SK-N-SH (cell line): Measurements from ENCODE around the gene BRINP1. TPM values are rescaled to one million over a fixed set of nuclear protein-coding genes. Genes with fewer than 3 reads are reported as not detected.

Source experiments
- CTCF ChIA-PET: fragments of 300-600, 350-600 bp; formaldehyde crosslinking; extraction: SDS; loops from one replicate; lab custom pipeline; 2021; lab: Yijun Ruan, JAX
- POLR2A ChIA-PET: fragments of 350-600 bp; sonication (Branson Sonifier 250); formaldehyde crosslinking; extraction: SDS; loops from one replicate; lab custom pipeline; 2020; ENCODE audit warnings: antibody characterized with exemption, inconsistent platforms; lab: Yijun Ruan, JAX
- DNase-seq: peaks from one replicate; pipeline ENCODE4 v3.0.0; 2012
- H2AFZ ChIP-seq: fragments of 200-600 bp; sonication (generic); 2 replicates; pipeline ENCODE4 v1.8.1; 2016; ENCODE audit warnings: antibody characterized with exemption, mild to moderate bottlenecking, low read depth
- H3F3A ChIP-seq: fragments of 200-600 bp; sonication (generic); replicated peaks from 2 replicates; pipeline ENCODE3; 2016; ENCODE audit warnings: antibody characterized with exemption, mild to moderate bottlenecking; ENCODE audit not compliant: insufficient read depth
- H3K27ac ChIP-seq, 2 experiments: fragments of 200-500 bp in 1 of 2; fragments of 200-600 bp in 1 of 2; sonication (Bioruptor generic) in 1 of 2; sonication (generic), shearing (Covaris generic) in 1 of 2; 2 replicates each; pipeline versions ENCODE4 v1.5.1 to v1.6.1; 2014 to 2016; ENCODE audit warnings: low read depth in 2 of 2, inconsistent platforms in 1 of 2, low read length in 1 of 2, mild to moderate bottlenecking in 1 of 2, mixed read lengths in 1 of 2
- H3K27me3 ChIP-seq: fragments of 200-600 bp; sonication (generic), shearing (Covaris generic); 2 replicates; pipeline ENCODE4 v1.6.1; 2016; ENCODE audit warnings: mixed run types; ENCODE audit not compliant: insufficient read depth
- H3K36me3 ChIP-seq, 2 experiments: fragments of 200-500 bp in 1 of 2; fragments of 200-600 bp in 1 of 2; sonication (Bioruptor generic) in 1 of 2; sonication (generic) in 1 of 2; replicated peaks in 1 of 2; 2 replicates each; pipeline versions ENCODE3 to v1.5.1; 2014 to 2016; ENCODE audit warnings: low read length in 1 of 2, mild to moderate bottlenecking in 1 of 2; ENCODE audit not compliant: insufficient read depth in 2 of 2, control insufficient read depth in 1 of 2
- H3K4me1 ChIP-seq, 2 experiments: fragments of 200-500 bp in 1 of 2; fragments of 200-600 bp in 1 of 2; sonication (Bioruptor generic) in 1 of 2; sonication (generic), shearing (Covaris generic) in 1 of 2; 2 replicates each; pipeline versions ENCODE4 v1.5.1 to v1.6.1; 2014 to 2016; ENCODE audit warnings: low read depth in 1 of 2, low read length in 1 of 2, mixed run types in 1 of 2; ENCODE audit not compliant: insufficient read depth in 2 of 2, control insufficient read depth in 1 of 2
- H3K4me2 ChIP-seq: fragments of 200-600 bp; sonication (generic), shearing (Covaris generic); 2 replicates; pipeline ENCODE4 v1.6.1; 2017; ENCODE audit warnings: mixed run types
- H3K4me3 ChIP-seq, 2 experiments: fragments of 200-500 bp in 1 of 2; fragments of 200-600 bp in 1 of 2; sonication (Bioruptor generic) in 1 of 2; sonication (generic), shearing (Covaris generic) in 1 of 2; 2 replicates each; pipeline versions ENCODE4 v1.5.1 to v1.8.1; 2014 to 2016; ENCODE audit warnings: low read depth in 2 of 2, inconsistent platforms in 1 of 2, low read length in 1 of 2, mild to moderate bottlenecking in 1 of 2, mixed read lengths in 1 of 2, moderate library complexity in 1 of 2
- H3K79me2 ChIP-seq: fragments of 200-600 bp; sonication (generic); 2 replicates; pipeline ENCODE4 v1.8.1; 2017; ENCODE audit warnings: mild to moderate bottlenecking; ENCODE audit not compliant: insufficient read depth
- H3K9ac ChIP-seq: fragments of 200-600 bp; sonication (generic); 2 replicates; pipeline ENCODE4 v1.6.1; 2017; ENCODE audit warnings: mixed run types
- H3K9me2 ChIP-seq: fragments of 200-600 bp; sonication (generic); 2 replicates; pipeline ENCODE4 v1.6.1; 2017; ENCODE audit warnings: mixed run types
- H3K9me3 ChIP-seq: fragments of 200-600 bp; sonication (generic); 2 replicates; pipeline ENCODE4 v1.6.1; 2017; ENCODE audit warnings: mixed run types, mild to moderate bottlenecking, moderate library complexity
- H4K20me1 ChIP-seq: fragments of 200-600 bp; sonication (generic); 2 replicates; pipeline ENCODE4 v1.6.1; 2017; ENCODE audit warnings: mild to moderate bottlenecking, mixed run types; ENCODE audit not compliant: insufficient read depth
- ELF1 ChIP-seq: IDR thresholded peaks from 2 replicates; pipeline ENCODE4 v1.4.0; 2012
- EP300 ChIP-seq, 2 experiments: IDR thresholded peaks; 2 replicates each; pipeline versions ENCODE4 v1.4.0 to v1.6.1; 2012; ENCODE audit warnings: borderline replicate concordance in 1 of 2, low read depth in 1 of 2, low read length in 1 of 2
- FOSL2 ChIP-seq: IDR thresholded peaks from 2 replicates; pipeline ENCODE4 v1.4.0; 2012; ENCODE audit warnings: low read depth, mild to moderate bottlenecking, moderate library complexity, borderline replicate concordance
- FOXM1 ChIP-seq: IDR thresholded peaks from 2 replicates; pipeline ENCODE4 v1.4.0; 2012; ENCODE audit warnings: low read depth, mild to moderate bottlenecking
- GABPA ChIP-seq: IDR thresholded peaks from 2 replicates; pipeline ENCODE4 v1.4.0; 2012; ENCODE audit warnings: low read depth, mild to moderate bottlenecking
- GATA2 ChIP-seq: sonication (generic); formaldehyde crosslinking; IDR thresholded peaks from 2 replicates; pipeline ENCODE4 v1.5.0; 2020; ENCODE audit warnings: mild to moderate bottlenecking, missing genetic modification reagents
- MAX ChIP-seq: IDR thresholded peaks from 2 replicates; pipeline ENCODE4 v1.4.0; 2012; ENCODE audit warnings: low read depth
- NFIC ChIP-seq: IDR thresholded peaks from 2 replicates; pipeline ENCODE4 v1.4.0; 2012; ENCODE audit warnings: borderline replicate concordance
- POLR2AphosphoS5 ChIP-seq: IDR thresholded peaks from 2 replicates; pipeline ENCODE4 v1.6.1; 2012; ENCODE audit warnings: low read depth, low read length
- RFX5 ChIP-seq: IDR thresholded peaks from 2 replicates; pipeline ENCODE4 v1.6.1; 2012; ENCODE audit warnings: mild to moderate bottlenecking, improper control_type of control experiment, low read length
- RXRA ChIP-seq: IDR thresholded peaks from 2 replicates; pipeline ENCODE4 v1.4.0; 2012; ENCODE audit warnings: low read depth, mild to moderate bottlenecking, borderline replicate concordance
- TCF12 ChIP-seq: IDR thresholded peaks from 2 replicates; pipeline ENCODE4 v1.4.0; 2012
- TEAD4 ChIP-seq: IDR thresholded peaks from 2 replicates; pipeline ENCODE4 v1.4.0; 2012; ENCODE audit warnings: mild to moderate bottlenecking, borderline replicate concordance; ENCODE audit not compliant: insufficient read depth
- YY1 ChIP-seq: IDR thresholded peaks from 2 replicates; pipeline ENCODE4 v1.4.0; 2012; ENCODE audit warnings: low read depth, mild to moderate bottlenecking
- WGBS: methylation state at CpG from one replicate; pipeline ENCODE4 v1.1.6; 2017; ENCODE audit warnings: low lambda C conversion rate; 5-methylcytosine and 5-hydroxymethylcytosine counted together
- polyA plus RNA-seq, 3 experiments: library from polyadenylated mRNA; depleted of rRNA; stranded (reverse); fragments of >200 nt; gene quantifications; 2 replicates each; pipeline ENCODE4 v1.2.3, GENCODE V29; 2012
- TF ChIP-seq, protein P1 (sequence below): fragments of 200-600 bp; sonication (generic); IDR thresholded peaks from 2 replicates; pipeline ENCODE4 v1.6.1; 2017; ENCODE audit warnings: antibody characterized with exemption, mild to moderate bottlenecking, moderate library complexity
- TF ChIP-seq, protein P2 (sequence below): IDR thresholded peaks from 2 replicates; pipeline ENCODE4 v1.6.1; 2012; ENCODE audit warnings: mild to moderate bottlenecking, low read depth, low read length, moderate library complexity
- TF ChIP-seq, protein P3 (sequence below): IDR thresholded peaks from 2 replicates; pipeline ENCODE4 v1.4.0; 2012; ENCODE audit warnings: low read depth, borderline replicate concordance
- TF ChIP-seq, protein P4 (sequence below): IDR thresholded peaks from 2 replicates; pipeline ENCODE4; 2012

Gene BRINP1
- polyA plus RNA-seq, 1 of the 3 experiments (the other 2 are of a cell fraction) = 0.41 TPM

DNA sequence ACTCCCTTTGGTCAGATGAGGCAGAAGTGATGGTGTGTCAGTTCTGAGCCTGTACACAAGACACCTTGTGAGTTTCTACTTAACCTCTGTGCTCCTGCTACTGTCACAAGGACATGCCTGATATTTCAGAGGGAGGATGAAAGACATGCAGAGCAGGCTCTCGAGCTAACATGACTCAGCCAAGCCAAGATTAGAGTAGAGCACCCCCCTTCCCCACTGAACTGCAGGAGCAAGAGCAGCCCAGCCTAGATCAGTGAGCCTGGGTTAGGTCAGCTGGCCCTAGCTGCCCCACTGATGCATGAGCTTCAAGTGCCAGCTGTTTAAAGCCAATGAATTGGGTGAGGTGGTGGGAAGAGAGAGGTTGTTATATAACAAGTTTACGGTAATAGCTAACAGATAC, 36.7 kb downstream of the BRINP1 start:
- H4K20me1 ChIP-seq = no peaks in the 10 kb centered on the region
- no peak for TF ChIP-seq MAX
- no peak for TF ChIP-seq RFX5
- no peak for TF ChIP-seq POLR2AphosphoS5
- TF ChIP-seq FOXM1 = no peak
- TF ChIP-seq GATA2 (CRISPR knock-in tag) = no peak
- TF ChIP-seq, protein P1, sequence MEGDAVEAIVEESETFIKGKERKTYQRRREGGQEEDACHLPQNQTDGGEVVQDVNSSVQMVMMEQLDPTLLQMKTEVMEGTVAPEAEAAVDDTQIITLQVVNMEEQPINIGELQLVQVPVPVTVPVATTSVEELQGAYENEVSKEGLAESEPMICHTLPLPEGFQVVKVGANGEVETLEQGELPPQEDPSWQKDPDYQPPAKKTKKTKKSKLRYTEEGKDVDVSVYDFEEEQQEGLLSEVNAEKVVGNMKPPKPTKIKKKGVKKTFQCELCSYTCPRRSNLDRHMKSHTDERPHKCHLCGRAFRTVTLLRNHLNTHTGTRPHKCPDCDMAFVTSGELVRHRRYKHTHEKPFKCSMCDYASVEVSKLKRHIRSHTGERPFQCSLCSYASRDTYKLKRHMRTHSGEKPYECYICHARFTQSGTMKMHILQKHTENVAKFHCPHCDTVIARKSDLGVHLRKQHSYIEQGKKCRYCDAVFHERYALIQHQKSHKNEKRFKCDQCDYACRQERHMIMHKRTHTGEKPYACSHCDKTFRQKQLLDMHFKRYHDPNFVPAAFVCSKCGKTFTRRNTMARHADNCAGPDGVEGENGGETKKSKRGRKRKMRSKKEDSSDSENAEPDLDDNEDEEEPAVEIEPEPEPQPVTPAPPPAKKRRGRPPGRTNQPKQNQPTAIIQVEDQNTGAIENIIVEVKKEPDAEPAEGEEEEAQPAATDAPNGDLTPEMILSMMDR = no peak
- TF ChIP-seq FOSL2 = no peak
- TF ChIP-seq, protein P2, sequence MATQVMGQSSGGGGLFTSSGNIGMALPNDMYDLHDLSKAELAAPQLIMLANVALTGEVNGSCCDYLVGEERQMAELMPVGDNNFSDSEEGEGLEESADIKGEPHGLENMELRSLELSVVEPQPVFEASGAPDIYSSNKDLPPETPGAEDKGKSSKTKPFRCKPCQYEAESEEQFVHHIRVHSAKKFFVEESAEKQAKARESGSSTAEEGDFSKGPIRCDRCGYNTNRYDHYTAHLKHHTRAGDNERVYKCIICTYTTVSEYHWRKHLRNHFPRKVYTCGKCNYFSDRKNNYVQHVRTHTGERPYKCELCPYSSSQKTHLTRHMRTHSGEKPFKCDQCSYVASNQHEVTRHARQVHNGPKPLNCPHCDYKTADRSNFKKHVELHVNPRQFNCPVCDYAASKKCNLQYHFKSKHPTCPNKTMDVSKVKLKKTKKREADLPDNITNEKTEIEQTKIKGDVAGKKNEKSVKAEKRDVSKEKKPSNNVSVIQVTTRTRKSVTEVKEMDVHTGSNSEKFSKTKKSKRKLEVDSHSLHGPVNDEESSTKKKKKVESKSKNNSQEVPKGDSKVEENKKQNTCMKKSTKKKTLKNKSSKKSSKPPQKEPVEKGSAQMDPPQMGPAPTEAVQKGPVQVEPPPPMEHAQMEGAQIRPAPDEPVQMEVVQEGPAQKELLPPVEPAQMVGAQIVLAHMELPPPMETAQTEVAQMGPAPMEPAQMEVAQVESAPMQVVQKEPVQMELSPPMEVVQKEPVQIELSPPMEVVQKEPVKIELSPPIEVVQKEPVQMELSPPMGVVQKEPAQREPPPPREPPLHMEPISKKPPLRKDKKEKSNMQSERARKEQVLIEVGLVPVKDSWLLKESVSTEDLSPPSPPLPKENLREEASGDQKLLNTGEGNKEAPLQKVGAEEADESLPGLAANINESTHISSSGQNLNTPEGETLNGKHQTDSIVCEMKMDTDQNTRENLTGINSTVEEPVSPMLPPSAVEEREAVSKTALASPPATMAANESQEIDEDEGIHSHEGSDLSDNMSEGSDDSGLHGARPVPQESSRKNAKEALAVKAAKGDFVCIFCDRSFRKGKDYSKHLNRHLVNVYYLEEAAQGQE = no peak
- TF ChIP-seq TCF12 = no peak
- TF ChIP-seq, protein P3, sequence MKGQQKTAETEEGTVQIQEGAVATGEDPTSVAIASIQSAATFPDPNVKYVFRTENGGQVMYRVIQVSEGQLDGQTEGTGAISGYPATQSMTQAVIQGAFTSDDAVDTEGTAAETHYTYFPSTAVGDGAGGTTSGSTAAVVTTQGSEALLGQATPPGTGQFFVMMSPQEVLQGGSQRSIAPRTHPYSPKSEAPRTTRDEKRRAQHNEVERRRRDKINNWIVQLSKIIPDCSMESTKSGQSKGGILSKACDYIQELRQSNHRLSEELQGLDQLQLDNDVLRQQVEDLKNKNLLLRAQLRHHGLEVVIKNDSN = no peak
- TF ChIP-seq, protein P4, sequence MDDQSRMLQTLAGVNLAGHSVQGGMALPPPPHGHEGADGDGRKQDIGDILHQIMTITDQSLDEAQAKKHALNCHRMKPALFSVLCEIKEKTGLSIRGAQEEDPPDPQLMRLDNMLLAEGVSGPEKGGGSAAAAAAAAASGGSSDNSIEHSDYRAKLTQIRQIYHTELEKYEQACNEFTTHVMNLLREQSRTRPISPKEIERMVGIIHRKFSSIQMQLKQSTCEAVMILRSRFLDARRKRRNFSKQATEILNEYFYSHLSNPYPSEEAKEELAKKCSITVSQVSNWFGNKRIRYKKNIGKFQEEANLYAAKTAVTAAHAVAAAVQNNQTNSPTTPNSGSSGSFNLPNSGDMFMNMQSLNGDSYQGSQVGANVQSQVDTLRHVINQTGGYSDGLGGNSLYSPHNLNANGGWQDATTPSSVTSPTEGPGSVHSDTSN = no peak
- TF ChIP-seq ELF1 = no peak
- no peak for TF ChIP-seq NFIC
- TF ChIP-seq EP300 (IDR thresholded peaks at IDR 0.05; ENCODE audit: borderline replicate concordance in 1 of 2, low read depth in 1 of 2, low read length in 1 of 2) = no peak
- no peak for TF ChIP-seq YY1
- TF ChIP-seq RXRA = no peak
- no peak for TF ChIP-seq TEAD4
- TF ChIP-seq GABPA = no peak
- no peak overlapping the region for H3K9ac ChIP-seq
- no peak overlapping the region for H3K4me3 ChIP-seq
- no peak for DNase-seq
- no peaks in the 10 kb centered on the region for H3K79me2 ChIP-seq
- 25% methylated on average over 2 of the region's 2 CpGs for WGBS
- no peaks in the 10 kb centered on the region for H3K9me3 ChIP-seq
- H3K27ac ChIP-seq = no peak overlapping the region
- no peak overlapping the region for H3K4me2 ChIP-seq
- H3K4me1 ChIP-seq = no peaks in the 10 kb centered on the region
- H3K36me3 ChIP-seq = no peaks in the 10 kb centered on the region
- no peak overlapping the region for H2AFZ ChIP-seq
- ChIA-PET CTCF (interaction anchor here (0.5 kb wide), 1 partner anchor 217 kb away, joined by 3 read pairs; no protein-coding TSS in a partner anchor), POLR2A (no interaction called here)
- no peaks in the 10 kb centered on the region for H3K9me2 ChIP-seq
- no peaks in the 10 kb centered on the region for H3K27me3 ChIP-seq
- no peaks in the 10 kb centered on the region for H3F3A ChIP-seq
